Amniotic stem cell (primary cell): ENCODE measurements around the gene OR8G1.
"Not testable (repeated sequence)": the region's sequence is repeated elsewhere in the genome, so short reads cannot be mapped to it uniquely, and the experiment has no call there.

Experiments
- DNase-seq: peaks from one replicate; lab custom pipeline; 2025; lab: John Stamatoyannopoulos, UW

Gene OR8G1

DNA sequence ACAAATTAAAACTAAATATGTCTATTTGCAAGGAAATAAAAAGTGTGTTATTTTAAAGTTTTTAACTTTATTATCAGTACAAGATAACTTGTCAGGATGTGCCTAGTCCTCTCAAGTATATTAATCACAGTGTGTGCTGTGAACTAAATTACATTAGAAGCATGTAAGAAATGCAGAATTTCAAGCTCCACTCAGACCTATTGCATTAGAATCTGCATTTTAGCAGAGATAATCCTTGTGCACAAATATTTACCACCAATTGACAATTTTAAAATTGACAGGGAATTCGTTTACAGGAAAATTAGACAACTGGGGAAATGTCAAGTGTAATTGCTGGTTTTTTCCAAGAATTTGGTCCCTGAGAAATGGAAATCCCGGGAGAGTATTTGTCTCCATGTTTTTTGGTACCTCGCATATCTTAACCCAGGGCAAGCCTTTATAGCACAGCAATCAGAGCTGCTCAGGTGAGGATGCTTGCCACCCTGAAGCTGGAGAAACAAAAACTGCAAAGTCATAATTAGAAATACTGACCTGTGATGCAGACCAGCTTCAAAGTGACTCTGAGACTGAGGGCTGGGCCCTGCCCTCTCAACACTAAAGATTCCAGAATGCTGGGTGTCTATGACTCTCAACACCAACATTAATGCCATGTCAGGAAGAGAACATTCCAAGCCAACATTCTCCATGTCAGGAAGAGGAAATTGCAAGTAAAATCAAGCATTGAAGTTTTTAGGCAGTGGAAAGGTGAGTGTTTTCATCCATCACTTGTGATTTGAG lies at the start of gene OR8G1:
Gene OR8G1 (plus strand): TSS at position 475 of the 777 bp plus-strand sequence. CDS start 8,581 bp downstream, outside the sequence.
- no peak for DNase-seq

- DNase-seq = no peak
Measured at GRCh38 chr11:124193221-124194010, 47.5 kb upstream of the OR8G1 start.

DNA sequence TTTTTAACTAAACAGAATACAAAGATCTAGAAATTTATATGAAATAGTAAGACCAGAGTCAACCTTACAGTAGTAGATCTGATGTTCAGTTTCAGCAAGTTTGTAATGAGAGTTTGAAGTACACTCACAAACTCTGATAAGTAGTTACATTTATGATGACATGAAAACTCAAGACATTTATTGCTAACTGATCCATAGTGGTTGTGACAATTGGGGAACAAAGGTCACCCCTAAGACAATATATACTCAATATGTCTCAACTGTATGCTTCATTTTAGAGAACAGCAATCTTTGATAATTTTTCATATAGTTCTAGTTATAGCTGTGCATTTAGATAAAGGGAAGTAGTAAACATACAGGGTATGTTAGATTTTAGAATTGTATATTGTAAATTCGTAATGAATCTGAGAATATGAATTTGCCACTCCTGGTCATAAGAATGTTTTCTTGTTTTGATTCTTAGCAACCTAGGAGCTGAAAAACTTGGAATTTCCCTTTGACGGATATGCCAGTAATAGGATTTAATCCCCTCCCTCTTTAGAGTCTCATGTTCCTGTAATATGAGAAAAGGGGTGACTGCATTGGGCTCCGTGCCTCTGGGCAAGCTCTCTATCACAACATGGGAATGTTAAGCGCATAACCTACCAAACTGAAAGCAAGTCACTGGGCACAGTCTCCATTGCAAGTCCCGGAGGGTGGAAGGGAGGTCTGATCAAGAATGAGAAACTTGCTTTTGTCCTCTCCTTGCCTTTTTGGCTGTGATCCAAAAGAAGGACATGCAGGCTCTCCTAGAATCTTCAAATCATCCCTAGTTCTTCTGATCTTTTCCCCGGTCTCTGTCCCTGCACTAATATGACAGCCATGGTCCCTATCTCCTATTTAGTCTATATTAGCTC lies 46.4 kb upstream of the OR8G1 start:
- DNase-seq = no peak

DNA sequence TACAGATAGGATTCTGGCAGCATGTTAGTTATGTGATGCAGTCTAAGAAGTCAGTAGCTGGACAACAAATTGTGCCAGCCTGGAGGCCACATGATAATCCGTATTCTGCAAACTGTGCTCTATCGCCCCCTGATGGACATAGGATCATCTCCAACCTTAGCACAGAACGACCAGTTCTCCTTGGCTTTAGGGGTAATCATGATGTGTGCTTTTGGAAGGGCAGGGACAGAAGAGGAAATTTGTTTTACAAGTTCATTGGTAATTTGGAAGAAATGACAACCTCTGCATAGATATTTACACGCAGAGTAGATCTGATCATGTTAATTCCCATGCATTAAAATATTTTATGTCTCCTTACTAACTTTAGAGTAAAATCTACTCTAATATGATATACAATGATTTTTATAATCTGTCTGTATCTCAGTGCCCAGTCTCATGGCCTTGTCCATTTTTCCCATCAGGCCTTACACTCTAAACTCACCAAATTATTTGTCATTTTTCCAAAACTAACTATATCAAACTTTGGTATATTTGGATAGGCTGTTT lies 45.6 kb upstream of the OR8G1 start:
- DNase-seq = peak; percentile 19

DNA sequence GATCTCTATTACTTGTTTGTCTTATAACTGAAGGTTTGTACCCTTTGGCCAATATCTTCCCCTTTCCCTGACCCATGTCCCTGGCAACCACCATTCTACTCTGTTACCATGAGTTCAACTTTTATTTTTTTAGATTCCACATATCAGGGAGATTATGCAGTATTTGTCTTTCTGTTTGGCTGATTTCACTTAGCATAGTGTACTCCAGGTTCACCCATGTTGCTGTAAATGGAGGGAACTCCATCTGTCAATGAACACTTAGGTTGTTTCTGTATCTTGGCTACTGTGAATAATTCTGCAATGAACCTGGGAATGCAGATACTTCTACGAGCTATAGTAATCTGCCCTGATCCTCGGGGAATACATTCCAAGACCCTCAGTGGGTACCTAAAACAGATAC lies 42.9 kb upstream of the OR8G1 start:
- DNase-seq = no peak

GRCh38 chr11:124198897-124199296 lies 42.0 kb upstream of the OR8G1 start:
- DNase-seq = no peak

DNA sequence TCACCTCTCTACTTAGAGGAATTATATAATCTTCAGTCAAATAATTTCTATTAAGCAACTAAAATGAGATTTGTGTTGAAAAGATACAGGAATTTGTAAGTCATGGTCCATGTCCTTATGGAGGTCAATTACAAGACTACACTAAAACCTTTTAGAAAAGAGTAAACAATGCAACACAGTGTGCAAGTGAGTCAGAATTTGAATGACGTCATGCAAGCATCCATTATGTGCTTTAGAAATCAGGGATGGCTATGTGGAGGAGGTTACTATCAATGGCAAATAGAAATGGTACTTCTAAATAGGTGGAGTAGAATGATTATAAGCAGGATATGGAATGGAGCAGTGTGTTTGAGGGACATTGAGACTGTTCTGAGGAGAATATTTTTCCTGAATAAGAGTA lies 41.2 kb upstream of the OR8G1 start:
- no peak for DNase-seq

- no peak for DNase-seq
Measured at GRCh38 chr11:124200671-124201070, 40.2 kb upstream of the OR8G1 start.

- DNase-seq = no peak
Measured at GRCh38 chr11:124202951-124203350, 37.9 kb upstream of the OR8G1 start.

- DNase-seq = no peak
Measured at GRCh38 chr11:124204008-124204407, 36.9 kb upstream of the OR8G1 start.

GRCh38 chr11:124207102-124207792 lies 33.6 kb upstream of the OR8G1 start:
- no peak for DNase-seq

GRCh38 chr11:124209824-124210357 lies 31.0 kb upstream of the OR8G1 start:
- no peak for DNase-seq

GRCh38 chr11:124210421-124210820 lies 30.5 kb upstream of the OR8G1 start:
- no peak for DNase-seq

- no peak for DNase-seq
Measured at GRCh38 chr11:124211321-124211720, 29.6 kb upstream of the OR8G1 start.

GRCh38 chr11:124214027-124214426 lies 26.9 kb upstream of the OR8G1 start:
- DNase-seq = no peak

DNA sequence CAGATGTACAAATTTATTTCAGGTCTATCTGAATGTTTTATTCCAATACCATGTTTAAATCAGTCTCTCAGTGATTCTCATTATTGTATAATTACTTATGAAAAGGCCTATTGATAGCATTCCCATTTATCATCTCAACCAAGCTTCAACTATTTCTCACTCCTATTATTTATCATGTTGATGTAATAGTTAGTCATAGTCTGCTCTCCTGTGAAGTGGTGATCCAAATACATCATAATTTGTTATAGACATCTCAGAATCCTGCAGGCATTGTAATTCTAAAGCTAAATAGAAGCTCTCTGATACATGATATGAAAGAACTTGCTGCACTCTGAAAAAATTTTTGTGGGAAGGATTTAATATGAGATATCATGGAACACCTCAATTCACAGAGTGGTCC lies 21.8 kb upstream of the OR8G1 start:
- no peak for DNase-seq

- no peak for DNase-seq
Measured at GRCh38 chr11:124222407-124222806, 18.5 kb upstream of the OR8G1 start.

DNA sequence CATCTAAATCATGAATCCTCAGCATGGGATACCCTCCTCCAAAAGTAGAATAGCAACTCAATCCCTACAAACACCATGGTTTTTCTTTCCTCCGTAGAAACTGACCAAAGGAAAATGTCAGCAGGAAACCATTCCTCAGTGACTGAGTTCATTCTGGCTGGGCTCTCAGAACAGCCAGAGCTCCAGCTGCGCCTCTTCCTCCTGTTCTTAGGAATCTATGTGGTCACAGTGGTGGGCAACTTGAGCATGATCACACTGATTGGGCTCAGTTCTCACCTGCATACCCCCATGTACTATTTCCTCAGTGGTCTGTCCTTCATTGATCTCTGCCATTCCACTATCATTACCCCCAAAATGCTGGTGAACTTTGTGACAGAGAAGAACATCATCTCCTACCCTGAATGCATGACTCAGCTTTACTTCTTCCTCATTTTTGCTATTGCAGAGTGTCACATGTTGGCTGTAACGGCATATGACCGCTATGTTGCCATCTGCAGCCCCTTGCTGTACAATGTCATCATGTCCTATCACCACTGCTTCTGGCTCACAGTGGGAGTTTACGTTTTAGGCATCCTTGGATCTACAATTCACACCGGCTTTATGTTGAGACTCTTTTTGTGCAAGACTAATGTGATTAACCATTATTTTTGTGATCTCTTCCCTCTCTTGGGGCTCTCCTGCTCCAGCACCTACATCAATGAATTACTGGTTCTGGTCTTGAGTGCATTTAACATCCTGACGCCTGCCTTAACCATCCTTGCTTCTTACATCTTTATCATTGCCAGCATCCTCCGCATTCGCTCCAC lies 16.1 kb upstream of the OR8G1 start:
- DNase-seq = not testable (repeated sequence)

GRCh38 chr11:124225471-124225870 lies 15.4 kb upstream of the OR8G1 start:
- DNase-seq = no peak

GRCh38 chr11:124233376-124233775 lies 7.5 kb upstream of the OR8G1 start:
- no peak for DNase-seq
